ENCODE measurements around the gene OTULIN. TPM values are rescaled to one million over a fixed set of nuclear protein-coding genes. Genes with fewer than 3 reads are reported as not detected.
A peak's percentile ranks its signal among the peaks of the same experiment; 100 is the strongest.

Gene OTULIN
- total and polyA plus RNA-seq, 2 of the 13 experiments (the other 11 are each of a cell fraction or from before 2014, with no cell fraction given), result 7.0 to 34.8 TPM

DNA sequence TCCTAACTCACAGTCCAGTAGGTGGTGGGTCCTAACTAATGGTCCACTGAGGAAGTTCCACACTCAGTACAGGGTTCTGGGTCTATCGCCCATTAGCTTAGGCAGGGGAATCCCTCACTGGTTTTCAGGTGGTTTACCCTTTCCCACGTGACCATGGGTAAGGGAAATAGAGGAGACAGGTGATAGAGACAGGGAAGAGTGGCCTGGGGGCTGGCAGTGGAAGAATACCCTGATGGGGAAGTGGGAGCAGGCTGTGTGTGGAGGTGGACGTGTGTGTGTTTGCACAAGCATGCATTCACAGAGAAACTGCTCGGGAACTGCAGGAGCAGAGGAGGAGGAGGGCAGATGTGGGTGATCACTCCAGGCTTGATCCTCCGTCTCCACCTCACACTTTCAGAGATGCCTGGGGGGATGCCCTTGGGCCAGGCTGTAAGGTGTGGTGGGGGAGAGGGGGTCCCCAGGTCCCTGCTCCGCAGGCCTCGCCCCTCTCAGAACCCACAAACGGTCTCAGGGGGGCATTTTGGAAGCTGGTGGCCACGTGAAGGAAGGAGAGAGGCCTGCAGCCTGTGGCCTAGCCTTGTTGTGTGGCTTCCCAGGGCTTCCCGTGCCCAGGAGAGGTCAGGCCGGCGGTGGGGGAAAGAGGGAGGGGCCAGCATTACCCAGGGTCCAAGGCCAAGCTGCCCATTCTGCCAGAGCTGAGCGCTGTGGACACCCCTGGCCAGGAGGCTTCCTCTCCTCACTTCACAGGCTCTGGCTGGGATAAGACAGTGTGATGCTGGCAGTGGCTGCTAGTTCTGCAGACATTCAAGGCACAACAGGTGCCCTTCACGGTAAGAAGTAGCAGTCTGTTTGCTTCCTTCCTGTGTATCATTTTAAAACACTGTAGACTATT is 80.0 kb downstream of the OTULIN start (continued):
- TF ChIP-seq, protein P1, sequence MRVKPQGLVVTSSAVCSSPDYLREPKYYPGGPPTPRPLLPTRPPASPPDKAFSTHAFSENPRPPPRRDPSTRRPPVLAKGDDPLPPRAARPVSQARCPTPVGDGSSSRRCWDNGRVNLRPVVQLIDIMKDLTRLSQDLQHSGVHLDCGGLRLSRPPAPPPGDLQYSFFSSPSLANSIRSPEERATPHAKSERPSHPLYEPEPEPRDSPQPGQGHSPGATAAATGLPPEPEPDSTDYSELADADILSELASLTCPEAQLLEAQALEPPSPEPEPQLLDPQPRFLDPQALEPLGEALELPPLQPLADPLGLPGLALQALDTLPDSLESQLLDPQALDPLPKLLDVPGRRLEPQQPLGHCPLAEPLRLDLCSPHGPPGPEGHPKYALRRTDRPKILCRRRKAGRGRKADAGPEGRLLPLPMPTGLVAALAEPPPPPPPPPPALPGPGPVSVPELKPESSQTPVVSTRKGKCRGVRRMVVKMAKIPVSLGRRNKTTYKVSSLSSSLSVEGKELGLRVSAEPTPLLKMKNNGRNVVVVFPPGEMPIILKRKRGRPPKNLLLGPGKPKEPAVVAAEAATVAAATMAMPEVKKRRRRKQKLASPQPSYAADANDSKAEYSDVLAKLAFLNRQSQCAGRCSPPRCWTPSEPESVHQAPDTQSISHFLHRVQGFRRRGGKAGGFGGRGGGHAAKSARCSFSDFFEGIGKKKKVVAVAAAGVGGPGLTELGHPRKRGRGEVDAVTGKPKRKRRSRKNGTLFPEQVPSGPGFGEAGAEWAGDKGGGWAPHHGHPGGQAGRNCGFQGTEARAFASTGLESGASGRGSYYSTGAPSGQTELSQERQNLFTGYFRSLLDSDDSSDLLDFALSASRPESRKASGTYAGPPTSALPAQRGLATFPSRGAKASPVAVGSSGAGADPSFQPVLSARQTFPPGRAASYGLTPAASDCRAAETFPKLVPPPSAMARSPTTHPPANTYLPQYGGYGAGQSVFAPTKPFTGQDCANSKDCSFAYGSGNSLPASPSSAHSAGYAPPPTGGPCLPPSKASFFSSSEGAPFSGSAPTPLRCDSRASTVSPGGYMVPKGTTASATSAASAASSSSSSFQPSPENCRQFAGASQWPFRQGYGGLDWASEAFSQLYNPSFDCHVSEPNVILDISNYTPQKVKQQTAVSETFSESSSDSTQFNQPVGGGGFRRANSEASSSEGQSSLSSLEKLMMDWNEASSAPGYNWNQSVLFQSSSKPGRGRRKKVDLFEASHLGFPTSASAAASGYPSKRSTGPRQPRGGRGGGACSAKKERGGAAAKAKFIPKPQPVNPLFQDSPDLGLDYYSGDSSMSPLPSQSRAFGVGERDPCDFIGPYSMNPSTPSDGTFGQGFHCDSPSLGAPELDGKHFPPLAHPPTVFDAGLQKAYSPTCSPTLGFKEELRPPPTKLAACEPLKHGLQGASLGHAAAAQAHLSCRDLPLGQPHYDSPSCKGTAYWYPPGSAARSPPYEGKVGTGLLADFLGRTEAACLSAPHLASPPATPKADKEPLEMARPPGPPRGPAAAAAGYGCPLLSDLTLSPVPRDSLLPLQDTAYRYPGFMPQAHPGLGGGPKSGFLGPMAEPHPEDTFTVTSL (CRISPR knock-in tag; IDR thresholded peaks at IDR 0.05; ENCODE audit: borderline replicate concordance), result no peak
- TF ChIP-seq, protein P2, sequence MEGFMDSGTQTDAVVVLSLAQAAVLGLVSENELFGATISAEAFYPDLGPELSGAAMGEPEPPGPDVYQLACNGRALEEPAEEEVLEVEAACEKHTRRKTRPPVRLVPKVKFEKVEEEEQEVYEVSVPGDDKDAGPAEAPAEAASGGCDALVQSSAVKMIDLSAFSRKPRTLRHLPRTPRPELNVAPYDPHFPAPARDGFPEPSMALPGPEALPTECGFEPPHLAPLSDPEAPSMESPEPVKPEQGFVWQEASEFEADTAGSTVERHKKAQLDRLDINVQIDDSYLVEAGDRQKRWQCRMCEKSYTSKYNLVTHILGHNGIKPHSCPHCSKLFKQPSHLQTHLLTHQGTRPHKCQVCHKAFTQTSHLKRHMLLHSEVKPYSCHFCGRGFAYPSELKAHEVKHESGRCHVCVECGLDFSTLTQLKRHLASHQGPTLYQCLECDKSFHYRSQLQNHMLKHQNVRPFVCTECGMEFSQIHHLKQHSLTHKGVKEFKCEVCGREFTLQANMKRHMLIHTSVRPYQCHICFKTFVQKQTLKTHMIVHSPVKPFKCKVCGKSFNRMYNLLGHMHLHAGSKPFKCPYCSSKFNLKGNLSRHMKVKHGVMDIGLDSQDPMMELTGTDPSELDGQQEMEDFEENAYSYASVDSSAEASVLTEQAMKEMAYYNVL (CRISPR knock-in tag; IDR thresholded peaks at IDR 0.05; ENCODE audit: borderline replicate concordance), result no peak
- TF ChIP-seq SIN3A (IDR thresholded peaks at IDR 0.05; ENCODE audit: borderline replicate concordance, low read depth, low read length) (no peak), ZFP41 (CRISPR knock-in tag; IDR thresholded peaks at IDR 0.05; ENCODE audit: borderline replicate concordance) (no peak), ZNF224 (CRISPR knock-in tag; IDR thresholded peaks at IDR 0.05) (no peak), HMG20A (CRISPR knock-in tag; IDR thresholded peaks at IDR 0.05; ENCODE audit: borderline replicate concordance) (0 out of 2 replicates have a peak, but pooled peaks have one; percentile 25), ZNF790 (CRISPR knock-in tag; IDR thresholded peaks at IDR 0.05; ENCODE audit: borderline replicate concordance) (no peak)
- TF ChIP-seq, protein P3, sequence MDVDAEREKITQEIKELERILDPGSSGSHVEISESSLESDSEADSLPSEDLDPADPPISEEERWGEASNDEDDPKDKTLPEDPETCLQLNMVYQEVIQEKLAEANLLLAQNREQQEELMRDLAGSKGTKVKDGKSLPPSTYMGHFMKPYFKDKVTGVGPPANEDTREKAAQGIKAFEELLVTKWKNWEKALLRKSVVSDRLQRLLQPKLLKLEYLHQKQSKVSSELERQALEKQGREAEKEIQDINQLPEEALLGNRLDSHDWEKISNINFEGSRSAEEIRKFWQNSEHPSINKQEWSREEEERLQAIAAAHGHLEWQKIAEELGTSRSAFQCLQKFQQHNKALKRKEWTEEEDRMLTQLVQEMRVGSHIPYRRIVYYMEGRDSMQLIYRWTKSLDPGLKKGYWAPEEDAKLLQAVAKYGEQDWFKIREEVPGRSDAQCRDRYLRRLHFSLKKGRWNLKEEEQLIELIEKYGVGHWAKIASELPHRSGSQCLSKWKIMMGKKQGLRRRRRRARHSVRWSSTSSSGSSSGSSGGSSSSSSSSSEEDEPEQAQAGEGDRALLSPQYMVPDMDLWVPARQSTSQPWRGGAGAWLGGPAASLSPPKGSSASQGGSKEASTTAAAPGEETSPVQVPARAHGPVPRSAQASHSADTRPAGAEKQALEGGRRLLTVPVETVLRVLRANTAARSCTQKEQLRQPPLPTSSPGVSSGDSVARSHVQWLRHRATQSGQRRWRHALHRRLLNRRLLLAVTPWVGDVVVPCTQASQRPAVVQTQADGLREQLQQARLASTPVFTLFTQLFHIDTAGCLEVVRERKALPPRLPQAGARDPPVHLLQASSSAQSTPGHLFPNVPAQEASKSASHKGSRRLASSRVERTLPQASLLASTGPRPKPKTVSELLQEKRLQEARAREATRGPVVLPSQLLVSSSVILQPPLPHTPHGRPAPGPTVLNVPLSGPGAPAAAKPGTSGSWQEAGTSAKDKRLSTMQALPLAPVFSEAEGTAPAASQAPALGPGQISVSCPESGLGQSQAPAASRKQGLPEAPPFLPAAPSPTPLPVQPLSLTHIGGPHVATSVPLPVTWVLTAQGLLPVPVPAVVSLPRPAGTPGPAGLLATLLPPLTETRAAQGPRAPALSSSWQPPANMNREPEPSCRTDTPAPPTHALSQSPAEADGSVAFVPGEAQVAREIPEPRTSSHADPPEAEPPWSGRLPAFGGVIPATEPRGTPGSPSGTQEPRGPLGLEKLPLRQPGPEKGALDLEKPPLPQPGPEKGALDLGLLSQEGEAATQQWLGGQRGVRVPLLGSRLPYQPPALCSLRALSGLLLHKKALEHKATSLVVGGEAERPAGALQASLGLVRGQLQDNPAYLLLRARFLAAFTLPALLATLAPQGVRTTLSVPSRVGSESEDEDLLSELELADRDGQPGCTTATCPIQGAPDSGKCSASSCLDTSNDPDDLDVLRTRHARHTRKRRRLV (CRISPR knock-in tag; IDR thresholded peaks at IDR 0.05), result no peak
- TF ChIP-seq, protein P4, sequence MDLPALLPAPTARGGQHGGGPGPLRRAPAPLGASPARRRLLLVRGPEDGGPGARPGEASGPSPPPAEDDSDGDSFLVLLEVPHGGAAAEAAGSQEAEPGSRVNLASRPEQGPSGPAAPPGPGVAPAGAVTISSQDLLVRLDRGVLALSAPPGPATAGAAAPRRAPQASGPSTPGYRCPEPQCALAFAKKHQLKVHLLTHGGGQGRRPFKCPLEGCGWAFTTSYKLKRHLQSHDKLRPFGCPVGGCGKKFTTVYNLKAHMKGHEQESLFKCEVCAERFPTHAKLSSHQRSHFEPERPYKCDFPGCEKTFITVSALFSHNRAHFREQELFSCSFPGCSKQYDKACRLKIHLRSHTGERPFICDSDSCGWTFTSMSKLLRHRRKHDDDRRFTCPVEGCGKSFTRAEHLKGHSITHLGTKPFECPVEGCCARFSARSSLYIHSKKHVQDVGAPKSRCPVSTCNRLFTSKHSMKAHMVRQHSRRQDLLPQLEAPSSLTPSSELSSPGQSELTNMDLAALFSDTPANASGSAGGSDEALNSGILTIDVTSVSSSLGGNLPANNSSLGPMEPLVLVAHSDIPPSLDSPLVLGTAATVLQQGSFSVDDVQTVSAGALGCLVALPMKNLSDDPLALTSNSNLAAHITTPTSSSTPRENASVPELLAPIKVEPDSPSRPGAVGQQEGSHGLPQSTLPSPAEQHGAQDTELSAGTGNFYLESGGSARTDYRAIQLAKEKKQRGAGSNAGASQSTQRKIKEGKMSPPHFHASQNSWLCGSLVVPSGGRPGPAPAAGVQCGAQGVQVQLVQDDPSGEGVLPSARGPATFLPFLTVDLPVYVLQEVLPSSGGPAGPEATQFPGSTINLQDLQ (CRISPR knock-in tag; IDR thresholded peaks at IDR 0.05), result no peak
- TF ChIP-seq, protein P5, sequence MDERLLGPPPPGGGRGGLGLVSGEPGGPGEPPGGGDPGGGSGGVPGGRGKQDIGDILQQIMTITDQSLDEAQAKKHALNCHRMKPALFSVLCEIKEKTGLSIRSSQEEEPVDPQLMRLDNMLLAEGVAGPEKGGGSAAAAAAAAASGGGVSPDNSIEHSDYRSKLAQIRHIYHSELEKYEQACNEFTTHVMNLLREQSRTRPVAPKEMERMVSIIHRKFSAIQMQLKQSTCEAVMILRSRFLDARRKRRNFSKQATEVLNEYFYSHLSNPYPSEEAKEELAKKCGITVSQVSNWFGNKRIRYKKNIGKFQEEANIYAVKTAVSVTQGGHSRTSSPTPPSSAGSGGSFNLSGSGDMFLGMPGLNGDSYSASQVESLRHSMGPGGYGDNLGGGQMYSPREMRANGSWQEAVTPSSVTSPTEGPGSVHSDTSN (CRISPR knock-in tag; IDR thresholded peaks at IDR 0.05), result no peak

Measured in HepG2 (cell line).